HAP-1 (cell line): ENCODE data around the gene PTPN12.
"Not testable (repeated sequence)": the region's sequence is repeated elsewhere in the genome, so short reads cannot be mapped to it uniquely, and the experiment has no call there.

Experiments
- DNase-seq, 2 experiments: peaks; one replicate each; pipeline ENCODE4 v3.0.0-alpha.2; 2016 to 2020; ENCODE audit warnings: low spot score in 2 of 2
- H3K27me3 ChIP-seq: fragments of 250-450 bp; sonication (Bioruptor Pico); 2 replicates; pipeline ENCODE4 v1.5.1; 2020; ENCODE audit warnings: low read depth, mild to moderate bottlenecking, moderate library complexity
- H3K36me3 ChIP-seq: fragments of 250-450 bp; sonication (Bioruptor Pico); replicated peaks from 2 replicates; pipeline ENCODE4 v1.5.1; 2020; ENCODE audit warnings: mild to moderate bottlenecking
- H3K4me1 ChIP-seq: fragments of 250-450 bp; sonication (Bioruptor Pico); 2 replicates; pipeline ENCODE4 v1.5.1; 2020; ENCODE audit warnings: mild to moderate bottlenecking
- H3K4me3 ChIP-seq: fragments of 250-450 bp; sonication (Bioruptor Pico); 2 replicates; pipeline ENCODE4 v1.5.1; 2020; ENCODE audit warnings: mild to moderate bottlenecking, moderate library complexity
- H3K9me3 ChIP-seq: fragments of 250-450 bp; sonication (Bioruptor Pico); 2 replicates; pipeline ENCODE4 v1.5.1; 2020; ENCODE audit warnings: mild to moderate bottlenecking, moderate library complexity
- in situ Hi-C: fragments of 300-500 bp; cut with MboI; formaldehyde crosslinking; loops from 3 replicates; pipeline ENCODE4 v1.14.3; 2020; ENCODE audit warnings: low sequenced_read_pairs, inconsistent platforms, mixed read lengths

The PTPN12 gene

GRCh38 chr7:77529279-77529678, 7.8 kb upstream of the PTPN12 start:
- in situ Hi-C loops = no loop called here
- no peaks in the 10 kb centered on the region for H3K4me1 ChIP-seq
- peaks cover 4% of the 10 kb centered on the region; the same call in 1 of the 2 replicates for H3K9me3 ChIP-seq
- H3K4me3 ChIP-seq = no peak overlapping the region
- H3K36me3 ChIP-seq = no peaks in the 10 kb centered on the region
- DNase-seq = no peak
- no peaks in the 10 kb centered on the region for H3K27me3 ChIP-seq

GRCh38 chr7:77531038-77531437, 6.1 kb upstream of the PTPN12 start:
- Histone ChIP-seq H3K4me1 (no peaks in the 10 kb centered on the region), H3K4me3 (no peak overlapping the region), H3K27me3 (no peaks in the 10 kb centered on the region), H3K9me3 (peaks cover 4% of the 10 kb centered on the region; the same call in 1 of the 2 replicates), H3K36me3 (no peaks in the 10 kb centered on the region)
- no peak for DNase-seq
- in situ Hi-C loops = no loop called here

- DNase-seq = no peak
- in situ Hi-C loops = no loop called here
- Histone ChIP-seq H3K9me3 (peaks cover 4% of the 10 kb centered on the region; the same call in 1 of the 2 replicates), H3K4me3 (no peak overlapping the region), H3K36me3 (no peaks in the 10 kb centered on the region), H3K4me1 (no peaks in the 10 kb centered on the region), H3K27me3 (no peaks in the 10 kb centered on the region)
These were observed 4.8 kb upstream of the PTPN12 start for GRCh38 chr7:77532247-77532646.

GRCh38 chr7:77532732-77533131, 4.4 kb upstream of the PTPN12 start:
- in situ Hi-C loops, H3K4me1 ChIP-seq, DNase-seq, H3K27me3 ChIP-seq, H3K36me3 ChIP-seq, H3K4me3 ChIP-seq, H3K9me3 ChIP-seq: not testable (repeated sequence)

GRCh38 chr7:77534046-77534445, 3.0 kb upstream of the PTPN12 start:
- in situ Hi-C loops, DNase-seq, H3K27me3 ChIP-seq, H3K4me1 ChIP-seq, H3K4me3 ChIP-seq, H3K36me3 ChIP-seq, H3K9me3 ChIP-seq: not testable (repeated sequence)

- no peaks in the 10 kb centered on the region; the same call in 1 of the 2 replicates for H3K36me3 ChIP-seq
- peaks cover 4% of the 10 kb centered on the region; the same call in 1 of the 2 replicates for H3K9me3 ChIP-seq
- H3K4me1 ChIP-seq = no peaks in the 10 kb centered on the region
- no peaks in the 10 kb centered on the region for H3K27me3 ChIP-seq
- in situ Hi-C loops = no loop called here
- no peak for DNase-seq
- H3K4me3 ChIP-seq = peak overlapping the region; percentile 69
These were observed 1.1 kb upstream of the PTPN12 start for GRCh38 chr7:77536017-77536412.

- Histone ChIP-seq H3K36me3 (no peaks in the 10 kb centered on the region; the same call in 1 of the 2 replicates), H3K4me3 (peak overlapping the region; percentile 69), H3K27me3 (no peaks in the 10 kb centered on the region), H3K4me1 (no peaks in the 10 kb centered on the region), H3K9me3 (peaks cover 4% of the 10 kb centered on the region; the same call in 1 of the 2 replicates)
- in situ Hi-C loops = no loop called here
- peak; percentile 91 to 99 for DNase-seq
These were observed 521 bp upstream of the PTPN12 start for GRCh38 chr7:77536413-77537135.

- peak in 1 of 2 experiments; percentile 67 for DNase-seq
- Histone ChIP-seq H3K36me3 (no peaks in the 10 kb centered on the region; the same call in 1 of the 2 replicates), H3K4me1 (no peaks in the 10 kb centered on the region), H3K27me3 (no peaks in the 10 kb centered on the region), H3K4me3 (peak overlapping the region; percentile 76), H3K9me3 (no peaks in the 10 kb centered on the region)
- in situ Hi-C loops = no loop called here
These were observed 734 bp downstream of the PTPN12 start for GRCh38 chr7:77537778-77538280.

GRCh38 chr7:77538281-77539212, 1.5 kb downstream of the PTPN12 start:
- Histone ChIP-seq H3K36me3 (no peaks in the 10 kb centered on the region; the same call in 1 of the 2 replicates), H3K9me3 (no peaks in the 10 kb centered on the region), H3K4me3 (peak overlapping the region; percentile 76), H3K27me3 (no peaks in the 10 kb centered on the region), H3K4me1 (no peaks in the 10 kb centered on the region)
- in situ Hi-C loops = no loop called here
- peak; percentile 86 to 91 for DNase-seq

- Histone ChIP-seq H3K4me1 (no peaks in the 10 kb centered on the region), H3K36me3 (no peaks in the 10 kb centered on the region; the same call in 1 of the 2 replicates), H3K9me3 (no peaks in the 10 kb centered on the region), H3K4me3 (no peak overlapping the region), H3K27me3 (no peaks in the 10 kb centered on the region)
- in situ Hi-C loops = no loop called here
- no peak for DNase-seq
These were observed 3.3 kb downstream of the PTPN12 start for GRCh38 chr7:77540402-77540822.

- H3K9me3 ChIP-seq, in situ Hi-C loops, DNase-seq, H3K36me3 ChIP-seq, H3K4me1 ChIP-seq, H3K4me3 ChIP-seq, H3K27me3 ChIP-seq: not testable (repeated sequence)
These were observed 3.9 kb downstream of the PTPN12 start for GRCh38 chr7:77540993-77541392.

GRCh38 chr7:77542409-77542808, 5.3 kb downstream of the PTPN12 start:
- H3K4me1 ChIP-seq = no peaks in the 10 kb centered on the region
- no peaks in the 10 kb centered on the region for H3K27me3 ChIP-seq
- H3K36me3 ChIP-seq = no peaks in the 10 kb centered on the region; the same call in 1 of the 2 replicates
- no peaks in the 10 kb centered on the region for H3K9me3 ChIP-seq
- no peak for DNase-seq
- no peak overlapping the region for H3K4me3 ChIP-seq
- in situ Hi-C loops = no loop called here

GRCh38 chr7:77542895-77543294, 5.8 kb downstream of the PTPN12 start:
- H3K4me3 ChIP-seq = no peak overlapping the region
- H3K36me3 ChIP-seq = no peaks in the 10 kb centered on the region
- no peaks in the 10 kb centered on the region for H3K9me3 ChIP-seq
- H3K4me1 ChIP-seq = no peaks in the 10 kb centered on the region
- H3K27me3 ChIP-seq = no peaks in the 10 kb centered on the region
- no peak for DNase-seq
- in situ Hi-C loops = no loop called here

- no peaks in the 10 kb centered on the region for H3K36me3 ChIP-seq
- H3K27me3 ChIP-seq = no peaks in the 10 kb centered on the region
- no peak for DNase-seq
- H3K4me1 ChIP-seq = no peaks in the 10 kb centered on the region
- in situ Hi-C loops = no loop called here
- no peak overlapping the region for H3K4me3 ChIP-seq
- H3K9me3 ChIP-seq = no peaks in the 10 kb centered on the region
These were observed 6.8 kb downstream of the PTPN12 start for GRCh38 chr7:77543910-77544309.
